GM18858 (cell line): ENCODE measurements around the gene ACOX1.

Experiments used
- ATAC-seq: cut with Tn5 transposase; IDR thresholded peaks from one replicate; pipeline ENCODE4 v1.9.1; 2021; ENCODE audit not compliant: unreplicated experiment

ACOX1 gene

DNA sequence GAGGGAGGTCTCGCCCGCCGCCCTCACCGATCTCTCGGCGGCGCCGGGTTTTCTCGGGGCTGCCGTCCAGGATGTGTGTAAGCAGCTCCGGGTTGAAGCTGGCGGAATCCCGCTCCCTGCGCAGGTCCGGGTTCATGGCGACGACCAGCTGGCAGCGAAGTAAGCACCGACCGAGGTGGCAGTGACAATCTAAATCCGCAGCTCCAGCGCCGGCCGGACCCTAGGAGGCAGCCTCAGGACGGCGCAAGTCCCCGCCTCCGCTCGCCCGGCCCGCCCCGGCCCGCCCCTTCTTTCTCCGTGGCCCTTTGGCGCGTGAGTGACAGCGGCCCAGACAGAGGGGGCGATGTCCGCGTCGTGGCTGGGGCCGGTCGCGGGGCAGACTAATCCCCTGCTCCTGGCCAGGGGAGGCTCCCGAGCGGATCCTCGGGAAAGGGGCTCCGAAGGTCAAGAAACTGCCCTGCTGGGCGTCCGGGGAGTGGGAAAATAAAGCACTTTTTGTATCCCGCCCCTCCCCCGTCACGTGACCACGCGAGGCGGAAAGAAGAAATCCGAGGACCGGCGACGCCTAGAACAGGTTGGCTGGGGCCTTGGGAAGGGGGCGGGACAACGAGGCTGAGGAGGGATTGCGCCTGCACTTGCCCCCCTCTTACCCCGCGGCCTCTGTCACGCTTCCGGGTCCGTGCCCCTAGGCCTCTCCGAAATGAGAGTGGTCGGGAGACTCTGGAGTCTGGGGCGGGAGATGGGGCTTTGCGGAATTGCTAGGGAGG lies at the start of gene ACOX1, which contains the start of gene TEN1:
Gene ACOX1, minus strand, starts transcription at position 229 of the 767 bp plus-strand sequence. Its CDS starts 93 bp downstream, at position 136.
Gene TEN1, plus strand, starts transcription at position 303 of the 767 bp plus-strand sequence. CDS start 6,953 bp downstream, outside the sequence.
- peak; percentile 68 for ATAC-seq

- no peak for ATAC-seq
These were observed 48.3 kb upstream of the ACOX1 start, which contains the start of gene EVPL for GRCh38 chr17:76027159-76027839. Gene EVPL, minus strand, starts transcription at chr17:76027306. Its CDS starts 108 bp downstream, at chr17:76027198.

DNA sequence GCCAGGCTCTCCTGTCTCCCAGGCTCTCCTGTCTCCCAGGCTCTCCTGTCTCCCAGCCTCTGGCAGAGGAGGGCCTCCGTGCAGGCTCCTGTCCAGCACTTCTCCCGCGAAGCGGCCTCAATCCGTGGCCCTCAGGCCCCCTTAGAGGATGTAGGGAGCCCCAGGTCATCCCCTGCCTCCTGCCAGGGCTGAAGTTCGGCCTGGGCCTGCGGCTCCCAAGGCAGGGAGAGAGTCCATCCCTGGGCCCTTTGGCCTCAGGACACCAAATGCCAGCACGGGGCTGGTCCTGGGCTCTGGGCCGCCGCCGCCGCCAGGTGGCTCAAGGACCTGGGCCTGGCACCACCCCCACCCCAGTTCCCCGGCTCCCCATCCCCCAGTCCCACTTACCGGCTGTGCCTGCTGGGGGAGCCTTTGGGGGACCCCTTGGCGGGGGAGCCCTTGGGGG lies 47.8 kb upstream of the ACOX1 start:
- no peak for ATAC-seq

- no peak for ATAC-seq
These were observed 46.3 kb upstream of the ACOX1 start for GRCh38 chr17:76025294-76025693.

- no peak for ATAC-seq
These were observed 45.4 kb upstream of the ACOX1 start for GRCh38 chr17:76024353-76024752.

- no peak for ATAC-seq
These were observed 44.9 kb upstream of the ACOX1 start for GRCh38 chr17:76023900-76024237.

DNA sequence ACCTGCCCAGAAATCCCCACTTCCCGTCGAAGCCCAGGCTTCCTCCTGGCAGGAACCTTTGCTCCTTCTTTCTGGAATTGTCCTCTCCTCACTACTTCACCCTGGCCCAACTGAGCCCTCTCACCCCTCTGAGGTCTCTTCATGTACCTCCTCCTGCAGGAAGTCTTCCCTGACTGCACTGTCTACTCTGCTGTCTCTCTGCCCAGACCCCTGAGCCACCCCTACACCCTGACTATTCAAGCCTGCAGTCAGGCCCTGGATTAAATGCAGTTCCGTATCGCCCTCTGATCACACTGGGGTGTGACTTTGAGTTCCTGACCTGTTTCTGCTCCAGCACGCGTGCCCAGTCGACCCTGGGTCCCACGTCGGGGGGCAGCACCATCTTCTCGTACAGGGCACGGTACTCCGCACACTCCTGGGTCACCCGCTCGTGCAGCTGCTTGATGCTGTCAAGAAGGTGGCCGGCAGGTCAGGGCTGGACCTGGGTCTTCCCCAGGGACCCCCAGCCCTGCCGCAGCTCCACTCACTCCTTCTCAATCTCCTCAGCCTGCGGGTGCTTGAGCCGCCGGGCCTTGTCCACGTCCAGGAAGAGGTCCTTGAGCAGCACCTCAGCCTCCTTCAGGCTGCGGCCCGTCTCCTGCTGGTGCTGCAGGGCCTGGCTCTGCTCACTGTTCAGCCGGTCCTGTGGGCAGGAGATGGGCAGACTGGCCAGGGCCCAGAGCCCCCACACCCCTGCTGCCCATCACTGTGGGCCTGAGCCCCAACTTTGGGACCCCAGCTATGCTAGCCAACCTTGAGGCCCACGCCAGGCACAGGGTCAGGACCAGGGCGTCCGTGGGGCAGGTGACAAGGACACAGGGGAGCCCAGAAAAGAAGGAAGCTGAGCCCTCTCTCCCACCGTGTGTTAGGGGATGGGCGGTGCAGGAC lies 44.3 kb upstream of the ACOX1 start:
- no peak for ATAC-seq

DNA sequence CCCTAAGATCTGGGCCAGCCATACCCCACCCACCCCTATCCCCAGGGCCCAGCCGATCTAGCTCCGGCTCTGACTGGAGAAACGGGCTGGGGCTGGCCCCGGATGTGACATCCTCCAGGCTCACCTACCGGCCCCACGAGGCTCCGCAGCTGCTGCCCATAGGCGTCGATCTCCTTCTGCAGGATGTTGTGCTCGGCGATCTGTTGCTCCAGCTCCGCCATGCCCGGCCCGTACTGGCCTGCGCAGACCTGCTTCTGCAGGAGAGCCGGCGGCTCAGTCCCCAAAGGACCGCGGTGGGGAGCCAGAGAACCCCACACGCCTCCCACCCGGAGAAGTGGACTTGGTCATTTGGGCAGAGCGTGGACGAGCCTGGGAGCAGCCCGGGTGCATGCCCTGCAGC lies 43.3 kb upstream of the ACOX1 start:
- ATAC-seq = no peak

GRCh38 chr17:76019833-76020467 lies 41.0 kb upstream of the ACOX1 start:
- no peak for ATAC-seq

- no peak for ATAC-seq
These were observed 39.8 kb upstream of the ACOX1 start for GRCh38 chr17:76018801-76019200.

DNA sequence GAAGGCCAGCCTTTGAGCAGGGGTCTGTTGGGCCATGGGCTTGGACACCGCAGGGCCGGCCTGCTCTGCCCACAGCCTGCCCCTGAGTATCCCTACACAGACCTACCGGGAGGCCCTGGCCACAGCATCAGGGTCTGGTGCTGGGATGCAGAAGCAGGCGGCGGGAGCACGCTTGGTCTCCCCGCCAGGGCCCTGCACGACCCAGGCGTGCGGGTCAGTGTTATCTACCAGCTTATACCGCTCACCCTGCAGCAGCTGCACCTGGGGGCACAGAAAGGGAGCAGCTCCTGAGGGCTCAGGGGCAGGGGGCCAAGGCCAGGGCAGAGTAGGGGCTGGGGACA lies 39.3 kb upstream of the ACOX1 start:
- no peak for ATAC-seq

DNA sequence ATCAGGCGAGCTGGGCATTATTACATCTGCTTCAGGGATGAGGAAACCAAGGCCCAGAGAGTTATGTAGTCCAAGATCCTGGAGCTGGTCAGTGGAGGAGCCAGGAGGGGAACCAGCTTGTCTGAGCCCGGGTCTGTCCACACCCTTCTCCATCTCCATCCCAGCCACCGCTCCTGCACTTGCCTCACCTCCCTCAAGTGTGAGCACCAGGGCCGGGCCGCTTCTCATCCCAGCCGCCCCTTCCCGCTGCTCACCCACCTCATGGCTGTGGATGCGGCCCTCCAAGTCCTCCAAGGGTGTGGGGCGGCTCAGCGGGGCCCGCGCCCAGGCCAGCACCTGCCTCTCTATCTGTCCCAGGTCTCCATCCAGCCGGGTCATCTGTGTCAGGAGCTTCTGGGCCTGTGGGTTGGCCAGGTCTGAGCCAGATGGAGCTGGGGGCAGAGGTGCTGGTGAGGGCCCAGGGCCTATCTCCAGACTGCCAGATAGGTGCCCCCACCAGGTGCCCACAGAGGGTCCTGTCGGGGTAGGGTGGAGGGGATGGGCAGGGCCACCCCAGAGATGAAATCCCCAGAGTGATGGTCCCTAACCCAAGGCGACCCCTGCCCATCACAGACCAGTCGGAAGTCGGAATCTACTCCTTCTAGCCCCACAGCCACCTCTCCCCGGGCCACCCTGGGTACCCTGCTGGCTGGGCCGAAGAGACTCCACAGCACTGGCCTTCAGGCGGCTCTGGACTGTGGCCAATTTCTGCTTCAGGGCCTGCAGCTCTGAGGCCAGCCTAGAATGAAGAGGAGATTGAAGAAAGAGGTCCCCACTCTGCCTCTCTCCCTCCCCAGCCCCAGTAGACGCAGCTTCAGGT lies 38.7 kb upstream of the ACOX1 start:
- no peak for ATAC-seq

DNA sequence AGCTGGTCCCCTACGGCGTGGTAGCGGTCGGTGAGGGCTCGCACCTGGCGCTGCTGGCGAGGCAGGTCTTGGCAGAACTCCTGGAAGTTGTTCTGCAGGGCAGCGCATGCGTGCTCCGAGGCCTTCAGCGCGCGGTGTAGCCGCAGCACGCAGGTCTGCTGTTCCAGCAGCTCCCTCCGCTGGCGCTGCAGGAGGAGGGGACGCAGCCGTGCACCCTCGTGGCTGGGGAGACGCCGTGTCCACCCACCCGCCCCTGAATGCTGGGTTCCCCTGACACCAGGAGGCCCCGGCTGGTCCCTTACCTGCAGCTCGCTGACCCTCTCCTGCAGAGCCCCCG lies 35.9 kb upstream of the ACOX1 start:
- no peak for ATAC-seq

- peak; percentile 46 for ATAC-seq
These were observed 35.3 kb upstream of the ACOX1 start for GRCh38 chr17:76014100-76014924.

DNA sequence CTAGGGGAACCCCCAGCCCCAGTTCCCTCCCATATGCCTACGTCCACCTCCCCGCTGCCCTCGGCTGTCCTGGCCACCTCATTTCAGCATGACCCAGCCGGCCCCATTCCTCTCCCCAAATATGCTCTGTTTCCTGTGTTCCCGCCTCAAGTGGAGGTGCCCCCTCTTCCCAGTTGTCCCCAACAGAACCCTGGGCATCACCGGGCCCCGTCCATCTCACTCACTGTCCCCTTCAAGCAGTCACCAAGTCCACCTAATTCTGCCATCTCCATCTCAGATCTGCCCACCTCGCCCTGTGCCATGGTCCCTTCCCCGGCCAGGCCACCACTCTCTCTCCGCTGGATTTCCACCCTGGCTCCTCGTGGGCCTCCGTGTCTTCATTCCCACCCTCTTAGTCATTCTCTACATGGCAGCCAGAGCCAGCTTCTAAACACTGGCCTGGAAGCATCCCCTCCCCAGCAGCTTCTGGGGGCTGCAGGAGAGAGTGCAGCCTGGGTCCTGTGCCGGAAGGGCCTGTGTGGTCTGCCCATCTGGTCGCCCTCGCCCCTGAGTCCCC lies 34.5 kb upstream of the ACOX1 start:
- no peak for ATAC-seq

DNA sequence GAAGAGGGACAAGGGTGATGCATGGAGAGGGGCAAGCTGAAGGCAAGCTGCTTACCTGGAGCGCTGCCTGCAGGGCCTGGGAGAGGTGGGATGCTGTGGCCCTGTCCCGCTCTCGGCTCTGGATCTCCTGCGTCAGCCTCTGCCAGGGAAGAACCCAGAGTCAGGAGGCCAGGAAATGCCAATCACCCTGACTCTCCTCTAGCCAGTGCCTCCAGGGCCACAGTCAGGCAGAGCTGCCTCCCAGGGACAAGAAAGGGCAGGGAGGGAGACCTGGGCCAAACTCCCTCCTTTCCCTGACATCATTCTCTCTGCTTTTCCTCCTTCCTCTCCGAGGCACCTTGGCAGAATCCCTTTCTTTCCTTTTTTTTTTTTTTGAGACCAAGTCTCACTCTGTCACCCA lies 33.0 kb upstream of the ACOX1 start:
- ATAC-seq = no peak

DNA sequence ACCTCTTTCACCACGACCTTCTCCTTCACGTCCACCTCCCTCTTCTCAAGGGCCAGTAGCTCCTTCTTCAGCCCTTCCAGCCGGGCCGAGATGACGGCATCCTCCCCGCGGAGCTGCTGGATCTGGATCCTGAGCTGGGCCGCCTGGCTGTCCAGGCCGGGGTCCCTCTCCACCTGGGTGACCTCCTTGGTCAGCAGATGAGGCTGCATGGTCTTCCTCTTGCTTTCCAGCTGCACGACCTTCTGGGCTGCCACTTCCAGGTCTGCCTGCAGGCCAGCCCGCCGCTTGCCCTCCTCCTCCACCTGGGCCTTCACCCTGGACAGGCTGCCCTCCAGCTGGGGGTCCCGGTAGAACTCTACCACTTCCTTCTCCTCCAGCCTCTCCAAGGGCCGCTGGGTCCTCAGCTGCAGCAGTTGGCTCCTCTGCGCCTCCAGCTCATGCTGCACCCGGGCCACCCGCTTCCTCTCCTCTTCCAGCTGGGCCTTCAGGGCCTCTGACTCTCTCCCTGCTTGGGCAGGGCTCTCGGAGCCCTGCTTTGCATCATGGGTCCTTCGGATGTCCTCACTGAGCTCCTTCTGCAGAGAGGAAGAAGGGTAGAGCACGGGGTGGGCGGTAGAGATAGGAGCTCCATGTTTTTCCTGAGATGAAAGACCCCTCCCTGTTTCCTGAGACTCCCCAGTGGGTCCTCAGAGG lies 31.1 kb upstream of the ACOX1 start:
- no peak for ATAC-seq

- no peak for ATAC-seq
These were observed 30.5 kb upstream of the ACOX1 start for GRCh38 chr17:76009447-76009846.
